GDM1 (cell line): ENCODE measurements around the gene MEIS2.

Experiments used
- DNase-seq: peaks from one replicate; lab custom pipeline; 2025; lab: John Stamatoyannopoulos, UW

Gene MEIS2

GRCh38 chr15:36964626-36965025, 135.7 kb downstream of the MEIS2 start:
- no peak for DNase-seq

GRCh38 chr15:36961956-36962355, 138.4 kb downstream of the MEIS2 start:
- DNase-seq: no peak

- no peak for DNase-seq
These were observed 139.5 kb downstream of the MEIS2 start for GRCh38 chr15:36960947-36961227.

GRCh38 chr15:36960179-36960946, 140.0 kb downstream of the MEIS2 start:
- no peak for DNase-seq

- no peak for DNase-seq
These were observed 140.6 kb downstream of the MEIS2 start for GRCh38 chr15:36959746-36960145.

DNA sequence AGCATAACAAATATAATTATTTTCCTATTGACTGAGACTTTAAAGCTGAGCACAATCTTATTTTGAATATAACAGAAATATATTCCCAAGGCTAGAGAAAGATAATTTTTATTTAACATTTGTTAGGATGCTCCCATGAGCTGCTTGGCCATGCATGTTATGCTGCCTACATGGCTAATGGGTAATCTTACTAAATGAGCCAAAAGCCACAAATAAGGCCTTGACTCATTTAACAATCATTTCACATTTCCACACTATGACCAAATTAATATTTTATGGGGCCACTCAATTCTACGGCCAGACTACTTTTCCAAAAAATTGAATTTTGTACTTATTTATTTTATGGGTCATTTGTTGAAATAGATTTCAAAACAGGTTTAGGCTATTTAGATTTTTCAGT, 141.7 kb downstream of the MEIS2 start:
- no peak for DNase-seq

DNA sequence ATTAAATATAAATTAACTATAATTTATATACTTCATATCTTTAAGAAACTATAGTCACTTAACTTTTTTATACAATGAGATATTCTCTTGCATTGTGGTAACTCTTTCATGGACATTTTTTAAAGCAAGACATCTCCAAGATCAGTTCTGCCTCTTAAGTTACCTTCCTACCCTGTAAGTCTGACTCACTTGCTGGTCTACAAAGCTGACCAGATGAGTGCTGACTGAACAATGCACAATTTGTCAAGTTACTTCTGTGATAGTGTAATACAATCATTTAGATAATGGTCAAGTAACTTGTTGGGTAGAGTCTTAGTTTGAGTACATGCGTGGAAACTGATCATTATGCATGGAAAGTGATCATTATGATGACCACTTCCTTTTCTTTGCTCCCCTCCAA, 145.9 kb downstream of the MEIS2 start:
- DNase-seq: no peak

GRCh38 chr15:36953346-36953745, 147.0 kb downstream of the MEIS2 start:
- no peak for DNase-seq

DNA sequence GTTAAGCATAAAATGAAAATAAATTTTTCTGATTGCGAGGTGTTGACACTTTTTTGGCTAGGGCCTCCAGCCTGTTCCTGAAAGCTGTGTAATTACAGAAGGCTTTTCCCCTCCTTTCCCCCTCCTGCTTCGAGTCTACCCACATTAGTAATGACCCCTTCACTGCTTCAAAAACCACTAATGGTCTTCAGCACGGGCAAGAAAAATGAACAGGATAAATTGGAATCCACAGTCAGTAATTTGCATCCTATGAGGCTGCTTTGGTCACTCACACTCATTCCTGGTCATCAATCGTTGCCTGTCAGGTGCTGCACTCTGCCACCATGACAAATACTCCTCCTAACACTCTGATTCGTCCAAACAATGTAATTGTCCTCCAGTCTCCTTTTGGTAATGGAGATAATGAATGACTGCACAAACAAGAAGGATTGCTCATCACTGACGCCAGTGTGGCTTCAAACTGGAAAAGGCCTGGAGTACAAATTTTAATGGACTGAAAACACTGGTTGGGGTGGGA, 148.6 kb downstream of the MEIS2 start:
- DNase-seq: no peak

GRCh38 chr15:36950371-36950770, 150.0 kb downstream of the MEIS2 start:
- DNase-seq: no peak

DNA sequence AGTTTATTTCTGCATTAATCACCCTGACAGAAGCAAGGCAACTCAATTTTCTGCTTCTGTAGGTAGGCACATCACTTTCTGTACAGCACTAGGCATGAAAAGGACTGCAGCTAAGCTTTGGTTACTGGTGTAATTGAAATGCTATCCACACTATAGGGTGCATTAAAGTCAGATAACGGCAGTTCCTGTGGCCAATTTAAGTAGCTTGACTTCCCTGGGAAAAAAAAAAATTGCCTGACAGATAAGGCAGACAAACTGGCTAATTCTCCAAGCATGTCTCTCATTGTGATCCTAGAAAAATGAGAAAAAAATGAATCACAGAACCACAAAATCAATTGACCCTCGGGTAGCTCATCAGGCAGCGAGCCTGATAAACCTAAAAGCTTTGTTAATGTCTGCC, 151.4 kb downstream of the MEIS2 start:
- no peak for DNase-seq

GRCh38 chr15:36947035-36947719, 153.2 kb downstream of the MEIS2 start:
- DNase-seq: no peak

DNA sequence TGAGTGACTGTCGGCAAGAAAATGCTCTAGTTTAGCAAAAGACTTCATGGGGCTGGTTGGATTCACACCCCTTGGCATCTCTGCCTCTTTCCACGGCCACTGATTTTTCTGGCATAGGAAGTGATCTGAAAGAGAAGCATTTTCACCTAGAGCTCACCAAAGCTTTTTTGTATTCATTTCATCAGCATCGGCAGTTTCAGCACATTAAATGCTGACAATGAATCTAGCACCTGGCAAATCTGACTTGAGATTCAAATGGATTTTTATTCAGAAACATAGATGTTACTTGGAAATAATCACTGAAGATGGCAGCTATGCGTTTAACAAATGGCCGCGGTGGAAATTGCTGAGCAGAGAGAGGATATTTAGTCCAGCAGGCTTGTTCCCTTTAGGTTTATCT, 155.9 kb downstream of the MEIS2 start:
- no peak for DNase-seq

DNA sequence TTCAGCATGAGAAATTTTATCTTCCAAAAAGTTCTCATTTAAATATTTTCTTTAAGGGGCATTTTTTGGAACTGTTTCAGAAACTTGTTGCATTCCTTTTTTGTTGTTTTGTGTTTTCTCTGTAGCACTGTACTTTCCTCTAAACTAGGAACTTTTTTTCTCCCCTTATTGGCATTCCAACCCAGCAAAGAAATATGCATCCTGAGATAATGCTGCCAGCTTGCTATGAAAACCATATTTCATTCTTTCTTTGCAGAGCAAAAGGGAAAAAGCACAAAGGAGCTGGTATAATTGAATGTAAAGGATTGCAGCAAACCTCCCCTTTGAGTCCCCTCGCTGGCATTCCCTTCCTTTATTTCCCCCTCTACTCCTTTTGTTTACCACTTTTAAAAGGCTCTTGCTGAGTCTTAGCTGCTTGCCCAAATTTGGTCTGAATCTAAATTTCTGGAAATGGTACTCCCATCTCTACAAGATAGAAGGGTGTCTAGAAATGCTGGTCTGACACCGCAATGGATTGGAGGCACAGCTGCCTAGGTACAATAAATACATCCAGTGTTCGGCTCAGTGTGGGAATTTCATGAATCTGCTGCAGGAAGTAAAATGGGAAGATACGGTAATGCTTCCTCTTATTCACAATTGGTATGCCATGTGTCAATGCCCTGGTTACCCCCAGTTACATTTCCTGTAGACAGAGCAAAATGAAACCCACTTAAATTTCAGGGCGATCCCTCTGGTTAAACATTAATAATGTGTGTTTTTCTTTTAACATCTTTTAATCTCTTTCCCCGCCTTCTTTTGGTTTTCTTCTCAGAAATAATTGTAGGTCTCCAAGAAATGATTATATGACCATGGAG, 156.6 kb downstream of the MEIS2 start:
- DNase-seq: no peak

GRCh38 chr15:36942248-36942827, 158.0 kb downstream of the MEIS2 start:
- DNase-seq: no peak

GRCh38 chr15:36941798-36942197, 158.6 kb downstream of the MEIS2 start:
- no peak for DNase-seq

DNA sequence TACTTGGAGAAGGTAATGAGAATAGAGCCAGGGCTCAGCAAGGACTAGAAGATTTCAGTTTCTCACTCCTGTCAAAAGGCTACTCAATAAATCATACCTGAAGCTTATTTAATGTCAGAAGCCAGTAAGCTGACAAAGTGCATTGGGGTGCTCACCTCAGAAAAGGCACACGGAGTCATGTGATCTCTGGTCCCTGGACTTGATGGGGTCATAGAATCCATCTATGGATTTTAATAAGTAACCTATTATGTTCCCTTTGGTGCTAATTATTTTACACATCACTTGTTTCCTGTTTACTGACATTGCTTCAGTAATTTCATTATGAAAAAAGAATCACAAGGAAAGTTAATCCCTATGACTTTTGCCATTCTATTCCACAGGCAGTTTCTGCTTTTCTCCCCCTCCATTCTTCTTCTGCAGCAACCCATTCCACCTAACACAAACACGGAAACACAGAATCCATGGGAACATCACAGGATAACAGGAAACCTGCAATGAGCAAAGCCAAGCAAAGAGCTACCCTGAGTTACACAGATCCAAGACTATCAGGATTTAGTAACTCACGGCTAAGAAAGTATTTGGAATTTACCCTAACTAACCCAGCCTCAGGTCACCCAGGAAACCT, 159.6 kb downstream of the MEIS2 start:
- no peak for DNase-seq

- DNase-seq: no peak
These were observed 160.1 kb downstream of the MEIS2 start for GRCh38 chr15:36940219-36940618.

DNA sequence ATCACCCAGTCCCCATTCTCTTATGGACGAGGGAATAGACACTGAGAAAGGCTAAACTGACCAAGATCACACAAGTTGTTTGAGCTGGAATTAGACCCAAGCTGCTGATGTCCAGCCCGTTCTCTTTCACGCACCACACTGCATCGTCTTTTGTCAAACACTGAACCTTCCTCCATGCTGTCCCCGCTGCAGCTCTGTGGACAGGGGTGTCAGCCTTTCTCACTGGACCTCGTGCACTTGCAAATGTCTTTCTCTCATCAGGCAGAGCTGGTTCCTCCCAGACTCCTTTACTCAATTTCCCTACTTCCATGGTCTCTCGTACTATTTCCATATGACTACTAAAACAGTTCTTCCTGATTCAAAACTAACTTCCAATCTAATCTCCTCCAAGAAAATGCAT, 161.6 kb downstream of the MEIS2 start:
- DNase-seq: no peak

DNA sequence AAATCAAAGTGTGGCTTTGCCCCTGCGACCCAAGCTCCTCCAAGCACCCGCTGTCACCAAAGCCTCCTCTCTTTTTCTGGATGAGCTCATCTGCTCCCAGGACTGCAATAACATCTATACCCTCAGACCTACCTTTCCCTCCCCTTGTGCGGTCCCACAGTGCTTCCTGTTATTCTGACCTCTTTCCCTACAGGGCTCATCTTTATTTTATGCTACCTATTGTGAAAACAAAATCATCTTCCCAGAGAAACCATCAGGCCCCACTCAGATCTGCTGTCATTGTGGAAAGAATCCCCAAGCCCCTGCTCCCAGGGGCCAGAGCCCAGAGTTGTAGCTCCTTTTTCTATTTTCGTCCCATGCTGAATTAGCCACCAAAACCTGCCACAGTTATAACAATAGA, 162.2 kb downstream of the MEIS2 start:
- no peak for DNase-seq

GRCh38 chr15:36936613-36937012, 163.7 kb downstream of the MEIS2 start:
- no peak for DNase-seq
